ENCODE measurements around the gene SLC19A2. TPM values are rescaled to one million over a fixed set of nuclear protein-coding genes. Genes with fewer than 3 reads are reported as not detected.

SLC19A2 gene
- total and polyA plus RNA-seq, 2 donors from 2014 or later, result 7.8 to 10.9 TPM

- TF ChIP-seq CTCF (IDR thresholded peaks at IDR 0.05; ENCODE audit: borderline replicate concordance, extremely low read depth, insufficient read depth), result no peak
- Histone ChIP-seq H3K27me3 (ENCODE audit: control insufficient read depth, insufficient read depth, low read length) (no peaks in the 10 kb centered on the region), H3K9me3 (ENCODE audit: control insufficient read depth in 2 of 3, insufficient read depth in 1 of 3, low read length in 3 of 3) (no peaks in the 10 kb centered on the region), H3K9ac (ENCODE audit: low read length in 3 of 3) (peak within 1 kb of the TSS; percentile 62 to 80 (median 76)), H3K4me3 (ENCODE audit: low read length in 3 of 3) (peak within 1 kb of the TSS; percentile 78 to 88 (median 79)), H3K27ac (ENCODE audit: low read depth in 2 of 2, low read length in 2 of 2) (no peak within 1 kb of the TSS), H3K36me3 (ENCODE audit: control insufficient read depth in 2 of 3, insufficient read depth in 3 of 3, low read length in 3 of 3) (no peaks in the 10 kb centered on the region), H3K4me1 (ENCODE audit: control insufficient read depth in 2 of 3, insufficient read depth in 2 of 3, low read depth in 1 of 3, low read length in 3 of 3) (no peaks in the 10 kb centered on the region)
- intact Hi-C loops (cut with DNase I), result no loop called here
- DNase-seq (peak; percentile 82 to 95 (median 92)), FAIRE-seq (no peak)
Observed at GRCh38 chr1:169427081-169427641, 58.6 kb downstream of the SLC19A2 start, which contains the start of gene CCDC181. Gene CCDC181 (minus strand): TSS chr1:169427474. CDS start chr1:169424927, 2,547 bp downstream.

DNA sequence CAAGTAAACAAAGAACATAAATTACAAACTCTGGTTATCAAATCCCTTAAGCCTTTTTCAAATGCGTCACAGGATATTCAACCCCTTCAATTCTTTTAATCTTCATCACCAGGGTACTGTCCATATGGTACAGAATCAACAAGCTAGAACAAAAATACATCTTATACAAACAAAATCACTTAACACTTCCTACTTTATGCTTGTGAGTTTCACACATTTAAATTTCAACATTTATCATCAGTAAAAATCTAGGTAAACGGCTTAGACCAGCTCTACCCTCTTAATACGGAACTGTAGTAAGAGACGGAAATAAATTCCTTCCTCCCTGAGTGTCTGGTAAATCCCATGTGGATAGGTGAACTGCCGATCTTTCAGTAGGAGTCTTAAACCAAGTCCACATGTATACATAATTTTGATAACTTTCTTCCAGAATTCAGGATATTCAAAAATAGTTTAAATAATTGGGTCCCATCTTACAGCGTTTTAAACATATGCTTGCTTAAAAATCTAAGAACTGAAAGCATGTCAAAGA lies 59.5 kb downstream of the SLC19A2 start:
- H3K36me3 ChIP-seq (ENCODE audit: control insufficient read depth in 2 of 3, insufficient read depth in 3 of 3, low read length in 3 of 3), result no peaks in the 10 kb centered on the region
- H3K27ac ChIP-seq (ENCODE audit: low read depth in 2 of 2, low read length in 2 of 2), result no peak overlapping the region
- no peaks in the 10 kb centered on the region for H3K9me3 ChIP-seq (ENCODE audit: control insufficient read depth in 2 of 3, insufficient read depth in 1 of 3, low read length in 3 of 3)
- no peaks in the 10 kb centered on the region for H3K27me3 ChIP-seq (ENCODE audit: control insufficient read depth, insufficient read depth, low read length)
- intact Hi-C loops (cut with DNase I), result no loop called here
- peak overlapping the region in 1 of 3 donors; percentile 62 for H3K9ac ChIP-seq (ENCODE audit: low read length in 3 of 3)
- FAIRE-seq, result no peak
- no peaks in the 10 kb centered on the region for H3K4me1 ChIP-seq (ENCODE audit: control insufficient read depth in 2 of 3, insufficient read depth in 2 of 3, low read depth in 1 of 3, low read length in 3 of 3)
- no peak for TF ChIP-seq CTCF (IDR thresholded peaks at IDR 0.05; ENCODE audit: borderline replicate concordance, extremely low read depth, insufficient read depth)
- DNase-seq, result peak in 2 of 5 donors; percentile 3 to 4
- H3K4me3 ChIP-seq (ENCODE audit: low read length in 3 of 3), result peak overlapping the region in 2 of 3 donors; percentile 78 to 79

DNA sequence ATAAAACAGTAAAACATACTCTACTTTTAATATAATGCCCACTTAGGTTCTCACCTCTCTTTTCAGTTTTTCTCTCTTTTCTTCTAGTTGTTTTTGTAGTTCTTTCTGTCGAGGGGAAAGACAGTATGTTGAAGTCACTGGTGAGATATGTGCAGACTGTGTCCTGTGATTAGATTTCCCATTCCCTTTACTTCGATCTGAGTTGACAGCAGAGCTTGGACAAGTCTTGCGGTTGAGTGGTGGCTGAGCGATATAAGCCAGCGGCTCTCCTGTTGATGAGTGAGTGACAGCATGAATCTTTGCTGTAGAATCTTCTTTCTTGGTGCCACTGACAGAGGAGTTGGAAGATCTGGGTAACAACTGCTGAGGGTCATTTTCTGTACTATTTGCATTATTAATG lies 64.4 kb downstream of the SLC19A2 start:
- intact Hi-C loops (cut with DNase I), result no loop called here
- no peaks in the 10 kb centered on the region for H3K27me3 ChIP-seq (ENCODE audit: control insufficient read depth, insufficient read depth, low read length)
- no peak overlapping the region for H3K4me3 ChIP-seq (ENCODE audit: low read length in 3 of 3)
- H3K4me1 ChIP-seq (ENCODE audit: control insufficient read depth in 2 of 3, insufficient read depth in 2 of 3, low read depth in 1 of 3, low read length in 3 of 3), result no peaks in the 10 kb centered on the region
- H3K36me3 ChIP-seq (ENCODE audit: control insufficient read depth in 2 of 3, insufficient read depth in 3 of 3, low read length in 3 of 3), result no peaks in the 10 kb centered on the region
- H3K27ac ChIP-seq (ENCODE audit: low read depth in 2 of 2, low read length in 2 of 2), result no peak overlapping the region
- no peak for DNase-seq
- no peak for FAIRE-seq
- no peak for TF ChIP-seq CTCF (IDR thresholded peaks at IDR 0.05; ENCODE audit: borderline replicate concordance, extremely low read depth, insufficient read depth)
- H3K9ac ChIP-seq (ENCODE audit: low read length in 3 of 3), result no peak overlapping the region
- H3K9me3 ChIP-seq (ENCODE audit: control insufficient read depth in 2 of 3, insufficient read depth in 1 of 3, low read length in 3 of 3), result no peaks in the 10 kb centered on the region

All from kidney (tissue), 14 donors.